HG03135 (cell line): ENCODE measurements around the gene DCTN2.

Source experiments
- ATAC-seq: cut with Tn5 transposase; IDR thresholded peaks from one replicate; pipeline ENCODE4 v1.9.1; 2021; ENCODE audit warnings: mild to moderate bottlenecking, moderate library complexity; ENCODE audit not compliant: unreplicated experiment

Gene DCTN2

DNA sequence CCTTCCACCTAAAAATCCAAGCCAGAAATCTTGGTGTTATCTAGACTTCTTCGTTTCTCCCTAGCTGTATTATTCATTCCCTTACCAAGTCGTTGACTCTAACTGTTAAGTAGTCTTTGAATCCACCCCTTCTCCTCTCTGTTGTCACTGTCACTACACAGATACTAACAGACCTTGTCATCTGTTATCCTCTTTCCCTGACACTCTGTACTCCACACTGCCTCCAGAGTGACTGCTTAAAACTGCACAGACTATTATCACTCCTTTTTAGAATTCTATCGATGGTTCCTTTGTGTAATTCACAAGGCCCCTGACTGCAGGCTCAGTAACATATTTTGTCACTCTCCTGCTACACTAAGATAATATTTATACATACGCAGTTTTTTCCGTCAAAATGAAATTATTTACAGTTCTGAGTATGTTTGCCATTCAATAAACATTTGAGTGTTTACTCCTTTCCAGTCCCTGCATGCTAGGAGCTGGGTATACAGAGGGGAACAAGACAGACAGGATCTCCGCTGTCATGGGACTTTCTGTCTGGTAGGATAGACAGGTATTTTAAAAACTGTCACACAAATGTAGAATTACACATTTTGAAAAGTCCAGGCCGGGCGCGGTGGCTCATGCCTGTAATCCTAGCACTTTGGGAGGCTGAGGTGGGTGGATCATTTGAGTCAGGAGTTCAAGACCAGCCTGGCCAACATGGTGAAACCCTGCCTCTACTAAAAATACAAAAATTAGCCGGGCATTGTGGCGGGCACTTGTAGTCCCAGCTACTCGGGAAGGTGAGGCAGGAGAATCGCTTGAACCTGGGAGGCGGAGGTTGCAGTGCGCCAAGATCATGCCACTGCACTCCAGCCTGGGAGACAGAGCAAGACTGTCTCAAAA, 55.4 kb downstream of the DCTN2 start:
- ATAC-seq = no peak

DNA sequence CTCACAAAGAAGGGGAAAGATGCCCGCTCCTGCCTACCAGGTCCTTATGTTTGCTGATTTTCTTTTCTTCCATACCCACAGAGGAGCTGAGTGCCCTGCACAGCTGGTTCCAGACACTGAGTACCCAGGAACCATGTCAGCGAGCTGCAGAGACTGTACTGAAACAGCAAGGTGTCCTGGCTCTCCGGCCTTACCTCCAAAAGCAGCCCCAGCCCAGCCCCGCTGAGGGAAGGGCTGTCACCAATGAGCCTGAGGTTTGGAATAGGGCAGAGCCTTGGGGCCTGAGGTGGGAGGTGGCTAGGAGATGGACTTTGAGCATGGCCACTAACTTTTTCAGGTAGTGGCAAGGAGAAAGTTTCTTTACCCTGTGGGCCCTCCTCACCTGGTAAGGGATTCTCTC, 56.9 kb downstream of the DCTN2 start:
- ATAC-seq = no peak

DNA sequence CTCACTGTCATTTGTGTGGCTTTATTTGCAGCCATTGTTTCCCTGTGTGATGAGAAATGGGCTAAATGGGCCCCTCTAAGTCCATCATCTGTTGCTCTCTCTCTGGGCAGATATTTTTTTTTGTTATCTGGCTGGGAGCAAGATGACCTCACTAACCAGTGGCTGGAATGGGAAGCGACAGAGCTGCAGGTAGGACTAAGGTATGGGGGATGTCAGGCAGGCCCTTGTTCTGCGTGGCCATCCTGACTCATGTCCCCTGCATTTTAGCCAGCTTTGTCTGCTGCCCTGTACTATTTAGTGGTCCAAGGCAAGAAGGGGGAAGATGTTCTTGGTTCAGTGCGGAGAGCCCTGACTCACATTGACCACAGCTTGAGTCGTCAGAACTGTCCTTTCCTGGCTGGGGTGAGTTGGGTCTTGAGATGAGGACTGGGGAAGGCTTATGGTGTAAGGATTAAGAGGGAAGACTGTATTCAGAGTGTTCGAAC, 57.8 kb downstream of the DCTN2 start:
- no peak for ATAC-seq

DNA sequence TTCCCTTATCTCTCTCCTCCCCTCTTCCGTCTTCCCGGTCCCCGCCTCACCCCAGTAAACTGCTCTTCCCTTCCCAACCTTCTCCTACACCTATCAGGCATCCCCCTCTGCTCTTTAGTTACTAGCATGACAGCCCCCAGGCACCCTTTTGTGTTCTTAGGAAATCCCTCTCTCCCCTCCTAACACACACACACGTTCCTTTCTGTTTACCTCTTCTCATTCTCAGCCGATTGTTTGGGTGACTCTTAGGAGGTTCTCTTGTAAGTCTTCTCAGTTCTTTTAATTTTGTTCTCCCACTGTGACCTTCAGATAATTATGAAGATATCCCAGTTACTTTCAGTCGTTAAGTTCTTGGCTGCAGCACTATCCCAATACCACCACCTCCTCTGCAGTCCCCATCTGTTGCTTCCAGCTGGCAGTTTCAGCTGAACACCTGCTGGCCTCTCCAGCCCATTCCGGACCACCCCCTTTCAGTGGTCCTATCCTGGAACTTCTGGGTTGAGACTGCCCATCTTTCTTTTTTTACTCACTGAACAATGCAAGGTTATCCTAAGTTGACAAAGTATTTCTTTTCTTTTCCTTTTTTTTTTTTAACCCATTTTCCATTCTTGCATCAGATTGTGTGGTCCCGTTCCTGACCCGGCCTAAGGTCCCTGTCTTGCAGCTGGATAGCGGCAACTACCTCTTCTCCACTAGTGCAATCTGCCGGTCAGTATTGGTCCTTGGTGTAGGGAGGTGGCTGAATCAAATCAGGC, 58.4 kb downstream of the DCTN2 start:
- no peak for ATAC-seq

DNA sequence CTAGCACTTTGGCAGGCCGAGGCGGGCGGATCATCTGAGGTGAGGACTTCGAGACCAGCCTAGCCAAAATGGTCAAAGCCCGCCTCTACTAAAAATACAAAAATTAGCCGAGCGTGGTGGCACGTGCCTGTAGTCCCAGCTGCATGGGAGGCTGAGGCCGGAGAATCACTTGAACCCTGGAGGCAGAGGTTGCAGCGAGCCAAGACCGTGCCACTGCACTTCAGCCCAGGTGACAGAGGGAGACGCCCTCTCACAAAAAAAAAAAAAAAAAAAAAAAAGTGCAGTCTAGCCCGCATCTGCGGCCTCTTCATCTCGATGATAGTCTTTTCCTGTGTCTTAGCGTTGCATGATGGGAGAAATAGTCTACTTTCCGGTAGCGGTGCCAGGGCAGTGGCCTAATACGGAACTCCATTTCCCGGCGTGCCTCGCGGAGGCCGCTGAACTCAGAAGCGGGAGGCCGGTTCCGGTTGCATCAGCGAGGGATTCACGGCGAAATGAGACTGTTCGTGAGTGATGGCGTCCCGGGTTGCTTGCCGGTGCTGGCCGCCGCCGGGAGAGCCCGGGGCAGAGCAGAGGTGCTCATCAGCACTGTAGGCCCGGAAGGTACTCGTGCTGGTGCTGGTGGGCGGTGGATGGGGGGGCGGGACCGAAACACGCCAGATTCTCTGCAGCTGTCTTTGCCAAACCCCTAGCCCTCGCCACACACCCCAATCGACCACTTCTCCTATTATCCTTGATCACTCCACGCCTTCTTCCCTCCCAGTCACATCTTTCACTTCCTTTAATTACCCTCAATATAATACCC, 59.2 kb downstream of the DCTN2 start, which contains the start of gene MARS1:
MARS1 (plus strand) TSS at position 472 of the 805 bp plus-strand sequence; CDS start at position 495, 23 bp downstream.
- ATAC-seq = peak; percentile 94

DNA sequence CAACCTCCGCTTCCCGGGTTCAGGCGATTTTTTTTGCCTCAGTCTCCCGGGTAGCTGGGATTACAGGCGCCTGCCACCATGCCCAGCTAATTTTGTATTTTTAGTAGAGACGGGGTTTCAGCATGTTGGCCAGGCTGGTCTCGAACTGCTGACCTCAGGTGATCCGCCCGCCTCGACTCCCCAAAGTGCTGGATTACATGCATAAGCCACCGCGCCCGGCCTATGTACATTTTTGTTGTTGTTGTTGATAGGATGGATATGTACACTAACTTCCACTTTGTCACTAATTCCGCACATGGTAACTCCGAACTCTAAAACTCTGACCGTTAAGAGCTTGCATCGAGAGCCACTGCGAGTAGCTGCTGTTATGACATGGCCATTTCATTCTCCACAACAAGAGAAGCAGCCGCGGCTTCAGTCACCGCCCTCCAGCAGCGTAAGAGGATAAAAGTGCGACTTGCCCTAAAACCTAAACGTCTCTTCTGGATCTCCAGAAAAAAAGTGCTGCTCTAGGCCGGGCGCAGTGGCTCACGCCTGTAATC, 59.9 kb downstream of the DCTN2 start:
- ATAC-seq = no peak

DNA sequence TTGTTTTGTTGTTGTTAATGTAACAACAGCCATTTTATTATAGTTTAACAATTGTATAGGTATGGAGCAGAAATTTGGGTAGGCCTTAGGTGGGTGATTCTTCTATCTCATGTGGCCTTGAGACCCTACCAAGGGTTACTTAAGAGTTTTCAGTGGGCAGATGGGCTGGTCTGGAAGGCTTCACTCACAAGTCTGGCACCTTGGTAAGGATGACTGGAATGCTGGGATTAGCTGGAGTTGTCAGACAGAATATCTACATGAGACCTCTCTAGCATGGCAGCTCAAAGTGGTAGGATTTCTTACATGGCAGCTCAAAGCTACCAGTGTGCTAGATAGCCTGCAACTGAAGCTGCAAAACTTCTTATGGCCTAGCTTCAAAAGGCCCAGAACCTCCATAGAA, 61.3 kb downstream of the DCTN2 start:
- no peak for ATAC-seq

DNA sequence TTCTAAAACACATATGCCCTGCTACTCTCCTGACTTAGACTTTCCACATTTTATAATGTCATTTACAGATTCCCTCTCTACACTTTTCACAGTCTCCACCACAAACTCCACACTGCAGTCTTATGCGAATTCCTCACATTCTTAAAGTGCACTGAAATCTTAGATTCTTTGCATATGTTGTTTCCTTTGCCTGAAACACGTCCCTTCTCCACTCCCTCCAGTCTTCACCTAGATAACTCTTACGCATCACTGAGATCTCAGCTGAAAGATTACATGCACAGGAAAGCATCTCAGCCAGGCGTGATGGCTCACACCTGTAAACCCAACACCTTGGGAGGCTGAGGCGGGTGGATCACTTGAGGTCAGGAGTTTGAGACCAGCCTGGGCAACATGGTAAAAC, 63.5 kb downstream of the DCTN2 start:
- ATAC-seq = no peak

DNA sequence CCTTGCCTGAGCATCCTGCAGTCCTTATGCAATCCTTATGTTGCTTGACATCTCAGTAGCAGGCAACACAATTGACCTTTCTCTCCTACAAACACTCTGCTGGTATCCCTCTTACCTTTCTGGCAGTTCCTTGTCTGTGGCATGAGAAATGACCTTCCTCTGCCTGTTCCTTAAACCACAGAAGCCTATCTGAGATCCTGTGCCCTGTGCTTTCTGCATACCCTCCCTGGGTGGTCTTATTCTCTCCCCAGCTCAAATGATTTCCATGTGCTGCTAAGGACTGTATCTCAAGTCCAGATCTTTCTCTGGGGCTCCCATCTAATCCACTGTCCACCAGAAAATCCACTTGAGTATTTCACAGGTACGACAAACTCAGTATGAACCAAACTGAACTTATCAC, 65.3 kb downstream of the DCTN2 start:
- ATAC-seq = no peak
